HCEC 1CT (cell line): ENCODE data around the gene ZIC5.

ENCODE experiments used
- DNase-seq: peaks from one replicate; pipeline ENCODE4 v3.0.0-alpha.2; 2017

ZIC5 gene

GRCh38 chr13:99987154-99988019, 15.8 kb upstream of the ZIC5 start:
- no peak for DNase-seq

- DNase-seq = no peak
Measured at GRCh38 chr13:99986741-99987140, 15.2 kb upstream of the ZIC5 start.

- DNase-seq = no peak
Measured at GRCh38 chr13:99985886-99986527, 14.4 kb upstream of the ZIC5 start.

GRCh38 chr13:99985241-99985874, 13.8 kb upstream of the ZIC5 start:
- DNase-seq = no peak

GRCh38 chr13:99984461-99985240, 13.1 kb upstream of the ZIC5 start:
- DNase-seq = no peak

GRCh38 chr13:99983499-99984401, 12.2 kb upstream of the ZIC5 start:
- no peak for DNase-seq

- no peak for DNase-seq
Measured at GRCh38 chr13:99982731-99983498, 11.3 kb upstream of the ZIC5 start.

- no peak for DNase-seq
Measured at GRCh38 chr13:99982036-99982730, 10.6 kb upstream of the ZIC5 start.

GRCh38 chr13:99981735-99982035, 10.1 kb upstream of the ZIC5 start, which contains the start of gene ZIC2:
ZIC2 (plus strand) TSS chr13:99981784; CDS start chr13:99982065, 281 bp downstream.
- no peak for DNase-seq

GRCh38 chr13:99980824-99981734, 9.5 kb upstream of the ZIC5 start:
- peak; percentile 32 for DNase-seq

GRCh38 chr13:99980201-99980823, 8.7 kb upstream of the ZIC5 start:
- DNase-seq = peak; percentile 68

GRCh38 chr13:99979453-99980200, 8.1 kb upstream of the ZIC5 start:
- DNase-seq = no peak

- no peak for DNase-seq
Measured at GRCh38 chr13:99978799-99979452, 7.4 kb upstream of the ZIC5 start.

- no peak for DNase-seq
Measured at GRCh38 chr13:99977912-99978798, 6.6 kb upstream of the ZIC5 start.

- DNase-seq = no peak
Measured at GRCh38 chr13:99977334-99977911, 5.9 kb upstream of the ZIC5 start.

- DNase-seq = no peak
Measured at GRCh38 chr13:99976575-99976974, 5.0 kb upstream of the ZIC5 start.
